H1 (cell line): ENCODE results near the gene TTLL7. TPM values are rescaled to one million over a fixed set of nuclear protein-coding genes. Genes with fewer than 3 reads are reported as not detected.

Experiments
- CTCF ChIA-PET: fragments of 300-600 bp; sonication (Branson Sonifier 250); formaldehyde crosslinking; loops from one replicate; lab custom pipeline; 2021; ENCODE audit not compliant: partially characterized antibody; lab: Charles Lee
- POLR2A ChIA-PET: fragments of 300-600 bp; sonication (Branson Sonifier 250); formaldehyde crosslinking; loops from one replicate; lab custom pipeline; 2021; ENCODE audit warnings: inconsistent platforms; ENCODE audit not compliant: partially characterized antibody; lab: Charles Lee
- DNase-seq, 2 experiments: peaks; one replicate each; pipeline versions ENCODE4 v3.0.0 to v3.0.0-alpha.2; 2010 to 2022; ENCODE audit warnings: low spot score in 2 of 2, low read depth in 1 of 2, mixed read lengths in 1 of 2
- FAIRE-seq: peaks from 2 replicates; lab custom pipeline; 2011; peaks lifted over from hg19 to GRCh38; lab: Jason Lieb, UNC
- H2AFZ ChIP-seq: 2 replicates; pipeline ENCODE4 v1.8.1; 2012; ENCODE audit warnings: low read length, inconsistent platforms
- H2AK5ac ChIP-seq: 2 replicates; pipeline ENCODE4 v1.6.1; 2013; ENCODE audit warnings: low read depth, low read length
- H2BK120ac ChIP-seq: replicated peaks from 2 replicates; pipeline ENCODE3; 2013; ENCODE audit warnings: low read depth, low read length, inconsistent platforms
- H2BK12ac ChIP-seq: 2 replicates; pipeline ENCODE4 v1.6.1; 2013; ENCODE audit warnings: low read depth, low read length
- H2BK15ac ChIP-seq: 2 replicates; pipeline ENCODE4 v1.6.1; 2013; ENCODE audit warnings: low read length
- H2BK20ac ChIP-seq: 2 replicates; pipeline ENCODE4 v1.6.1; 2013; ENCODE audit warnings: low read length
- H2BK5ac ChIP-seq: 2 replicates; pipeline ENCODE4 v1.6.1; 2013; ENCODE audit warnings: low read depth, low read length
- H3K14ac ChIP-seq: 2 replicates; pipeline ENCODE4 v1.6.1; 2013; ENCODE audit warnings: inconsistent platforms; ENCODE audit not compliant: insufficient read length
- H3K18ac ChIP-seq: 2 replicates; pipeline ENCODE4 v1.6.1; 2013; ENCODE audit warnings: low read length; ENCODE audit errors: extremely low read depth
- H3K23ac ChIP-seq: 2 replicates; pipeline ENCODE4 v1.6.1; 2013; ENCODE audit warnings: inconsistent platforms; ENCODE audit not compliant: insufficient read length
- H3K23me2 ChIP-seq: 2 replicates; pipeline ENCODE4 v1.6.1; 2013; ENCODE audit warnings: low read depth, low read length
- H3K27ac ChIP-seq: 2 replicates; pipeline ENCODE4 v1.6.1; 2011; ENCODE audit warnings: low read depth, low read length, inconsistent platforms
- H3K27me3 ChIP-seq, 4 experiments: replicated peaks in 1 of 4; 1 replicate in 1 of 4; 2 replicates in 3 of 4; pipeline versions ENCODE4 v1.6.1 to v1.8.1; 2011 to 2013; ENCODE audit warnings: low read length in 3 of 4, mild to moderate bottlenecking in 3 of 4, inconsistent platforms in 2 of 4, mixed read lengths in 2 of 4, moderate library complexity in 1 of 4; ENCODE audit not compliant: control insufficient read depth in 3 of 4, insufficient read depth in 3 of 4; ENCODE audit errors: extremely low read depth in 1 of 4
- H3K36me3 ChIP-seq, 4 experiments: 2 replicates each; pipeline versions ENCODE4 v1.6.1 to v1.8.1; 2011 to 2013; ENCODE audit warnings: mild to moderate bottlenecking in 4 of 4, low read length in 3 of 4, moderate library complexity in 2 of 4, control low read depth in 1 of 4, inconsistent platforms in 1 of 4; ENCODE audit not compliant: insufficient read depth in 4 of 4, control insufficient read depth in 2 of 4
- H3K4ac ChIP-seq: replicated peaks from 2 replicates; pipeline ENCODE3; 2013; ENCODE audit warnings: low read length, low read depth, mixed read lengths, inconsistent platforms; ENCODE audit not compliant: insufficient read length
- H3K4me1 ChIP-seq, 4 experiments: replicated peaks in 1 of 4; 1 replicate in 1 of 4; 2 replicates in 3 of 4; pipeline versions ENCODE4 v1.6.1 to v1.8.1; 2011 to 2013; ENCODE audit warnings: low read length in 3 of 4, inconsistent platforms in 2 of 4, mixed read lengths in 1 of 4; ENCODE audit not compliant: insufficient read depth in 4 of 4, control insufficient read depth in 3 of 4
- H3K4me2 ChIP-seq, 2 experiments: 2 replicates each; pipeline versions ENCODE4 v1.6.1 to v1.8.1; 2011 to 2013; ENCODE audit warnings: low read depth in 2 of 2, low read length in 2 of 2, control low read depth in 1 of 2, inconsistent platforms in 1 of 2, mild to moderate bottlenecking in 1 of 2; ENCODE audit not compliant: insufficient read depth in 1 of 2
- H3K4me3 ChIP-seq, 4 experiments: fragments of 200-600, 300-600 bp in 1 of 4; sonication (generic), shearing (Covaris generic), sonication (Bioruptor Twin) in 1 of 4; 2 replicates each; pipeline versions ENCODE4 v1.5.1 to v1.8.1; 2011 to 2016; ENCODE audit warnings: low read length in 4 of 4, low read depth in 3 of 4, control low read depth in 2 of 4, inconsistent platforms in 2 of 4, mild to moderate bottlenecking in 2 of 4, mixed read lengths in 1 of 4, moderate library complexity in 1 of 4; ENCODE audit not compliant: insufficient read depth in 2 of 4; ENCODE audit errors: extremely low read depth in 1 of 4
- H3K56ac ChIP-seq: replicated peaks from 2 replicates; pipeline ENCODE3; 2013; ENCODE audit warnings: low read depth, mild to moderate bottlenecking, mixed read lengths, low read length, inconsistent platforms; ENCODE audit not compliant: insufficient read length
- H3K79me1 ChIP-seq: 2 replicates; pipeline ENCODE4 v1.6.1; 2013; ENCODE audit warnings: low read depth, low read length, control low read depth
- H3K79me2 ChIP-seq, 2 experiments: 2 replicates each; pipeline versions ENCODE4 v1.6.1 to v1.8.1; 2012 to 2013; ENCODE audit warnings: low read length in 2 of 2, mild to moderate bottlenecking in 2 of 2, inconsistent platforms in 1 of 2; ENCODE audit not compliant: insufficient read depth in 2 of 2, control insufficient read depth in 1 of 2
- H3K9ac ChIP-seq, 4 experiments: replicated peaks in 1 of 4; 1 replicate in 1 of 4; 2 replicates in 3 of 4; pipeline versions ENCODE4 v1.6.1 to v1.8.1; 2011 to 2013; ENCODE audit warnings: low read depth in 3 of 4, low read length in 3 of 4, control low read depth in 2 of 4, mild to moderate bottlenecking in 2 of 4, moderate library complexity in 2 of 4, inconsistent platforms in 1 of 4; ENCODE audit errors: extremely low read depth in 1 of 4
- H3K9me3 ChIP-seq, 2 experiments: 2 replicates each; pipeline versions ENCODE4 v1.6.1 to v1.8.1; 2012 to 2013; ENCODE audit warnings: mild to moderate bottlenecking in 2 of 2, moderate library complexity in 2 of 2, control low read depth in 1 of 2, inconsistent platforms in 1 of 2, low read depth in 1 of 2, low read length in 1 of 2, mixed read lengths in 1 of 2; ENCODE audit not compliant: insufficient read depth in 2 of 2
- H4K20me1 ChIP-seq, 2 experiments: replicated peaks in 1 of 2; 2 replicates each; pipeline versions ENCODE3 to v1.8.1; 2011 to 2013; ENCODE audit warnings: inconsistent platforms in 2 of 2, low read length in 2 of 2, mild to moderate bottlenecking in 1 of 2; ENCODE audit not compliant: insufficient read depth in 2 of 2, control insufficient read depth in 1 of 2
- H4K5ac ChIP-seq: 2 replicates; pipeline ENCODE4 v1.6.1; 2013; ENCODE audit warnings: low read length, low read depth, mixed read lengths, inconsistent platforms; ENCODE audit not compliant: insufficient read length
- H4K8ac ChIP-seq: 2 replicates; pipeline ENCODE4 v1.8.0; 2013; ENCODE audit warnings: mild to moderate bottlenecking, moderate library complexity, low read length, inconsistent platforms; ENCODE audit not compliant: insufficient read depth; ENCODE audit errors: extremely low read depth
- H4K91ac ChIP-seq: replicated peaks from 2 replicates; pipeline ENCODE3; 2013; ENCODE audit warnings: low read length, mixed read lengths, inconsistent platforms; ENCODE audit not compliant: insufficient read length
- SIX5 ChIP-seq: IDR thresholded peaks from 2 replicates; pipeline ENCODE4 v1.6.1; 2011; ENCODE audit warnings: mild to moderate bottlenecking, low read depth, low read length
- SRF ChIP-seq: IDR thresholded peaks from 2 replicates; pipeline ENCODE4 v1.6.1; 2011; ENCODE audit warnings: mild to moderate bottlenecking, low read depth, low read length, moderate library complexity
- SUZ12 ChIP-seq: fragments of 200-600 bp; sonication (generic); IDR thresholded peaks from 2 replicates; pipeline ENCODE4 v1.6.1; 2012; ENCODE audit warnings: mild to moderate bottlenecking, inconsistent platforms, low read length, moderate library complexity, mixed read lengths
- TEAD4 ChIP-seq: IDR thresholded peaks from 2 replicates; pipeline ENCODE4 v1.6.1; 2012; ENCODE audit warnings: low read depth, low read length, inconsistent platforms, mixed read lengths
- WGBS, 2 experiments: shearing (Covaris generic) in 1 of 2; methylation state at CpG; one replicate each; pipeline versions ENCODE4 v1.1.6 to v1.1.7; 2013 to 2015; ENCODE audit warnings: low lambda C conversion rate in 2 of 2, mixed read lengths in 2 of 2, inconsistent platforms in 1 of 2, low coverage in 1 of 2, missing lambda C conversion rate in 1 of 2; ENCODE audit not compliant: insufficient replicate concordance in 2 of 2, insufficient coverage in 1 of 2, insufficient read length in 1 of 2; ENCODE audit errors: extremely low coverage in 1 of 2, missing lambda C conversion rate in 1 of 2; 5-methylcytosine and 5-hydroxymethylcytosine counted together
- polyA plus RNA-seq, 7 experiments: library from polyadenylated mRNA; depleted of rRNA in 3 of 7; stranded (reverse) in 5 of 7; unstranded in 2 of 7; fragments of >200 nt in 5 of 7; fragments of 200-250 nt in 2 of 7; gene quantifications; 1 replicate in 5 of 7; 2 replicates in 1 of 7; 4 replicates in 1 of 7; pipeline versions ENCODE4 v1.2.1 to v1.2.3, GENCODE V29; 2011 to 2013; ENCODE audit warnings: missing spikeins in 2 of 7, mixed read lengths in 2 of 7
- total RNA-seq: library from RNA; stranded (reverse); fragmentation: NEBNext Ultra II Directional; extraction: Animal tissue kit (Norgen Biotek cat#: 25700); gene quantifications from 2 replicates; pipeline ENCODE4 v1.2.1, GENCODE V29; 2021
- TF ChIP-seq, protein P1 (sequence below): IDR thresholded peaks from 2 replicates; pipeline ENCODE4 v1.6.1; 2012; ENCODE audit warnings: inconsistent platforms

TTLL7 gene
- total and polyA plus RNA-seq, 2 of the 8 experiments (the other 6 are each of a cell fraction or from before 2014, with no cell fraction given) = 1.9 to 7.9 TPM

DNA sequence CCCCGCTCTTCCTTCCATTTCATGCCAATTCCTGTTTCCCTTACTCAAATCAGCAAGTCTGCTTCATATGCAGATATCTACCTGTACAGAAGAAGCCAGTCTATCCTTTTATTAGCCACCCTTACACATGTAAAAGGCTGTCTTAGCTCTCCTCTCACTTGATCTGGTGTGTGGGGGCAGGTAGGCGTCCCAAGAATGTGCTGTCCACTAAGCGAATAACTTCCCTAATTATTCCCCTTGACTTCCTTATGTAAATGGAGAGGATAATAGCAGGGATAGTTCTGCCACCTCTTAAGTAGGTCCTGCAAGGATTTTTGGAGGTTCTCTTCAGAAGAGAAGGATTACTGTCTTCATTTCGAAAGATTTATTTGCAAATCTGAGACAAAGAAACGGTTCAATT lies 160.4 kb downstream of the TTLL7 start:
- no peak overlapping the region for H4K91ac ChIP-seq
- no peak overlapping the region for H3K14ac ChIP-seq
- H2BK15ac ChIP-seq = no peak overlapping the region
- no peaks in the 10 kb centered on the region for H3K9me3 ChIP-seq
- H3K79me1 ChIP-seq = no peaks in the 10 kb centered on the region
- H3K4me3 ChIP-seq = no peak overlapping the region
- H2BK12ac ChIP-seq = no peak overlapping the region
- no peak overlapping the region for H3K18ac ChIP-seq
- H3K27me3 ChIP-seq = no peaks in the 10 kb centered on the region
- CTCF ChIA-PET = no interaction called here
- no peak overlapping the region for H3K4me2 ChIP-seq
- H2AK5ac ChIP-seq = no peak overlapping the region
- no peak overlapping the region for H4K8ac ChIP-seq
- no peaks in the 10 kb centered on the region for H3K36me3 ChIP-seq
- no peak overlapping the region for H2BK20ac ChIP-seq
- H3K79me2 ChIP-seq = no peaks in the 10 kb centered on the region
- TF ChIP-seq SUZ12 (no peak), TEAD4 (0 out of 2 replicates have a peak, but pooled peaks have one; percentile 19), SRF (no peak), SIX5 (no peak)
- TF ChIP-seq, protein P1, sequence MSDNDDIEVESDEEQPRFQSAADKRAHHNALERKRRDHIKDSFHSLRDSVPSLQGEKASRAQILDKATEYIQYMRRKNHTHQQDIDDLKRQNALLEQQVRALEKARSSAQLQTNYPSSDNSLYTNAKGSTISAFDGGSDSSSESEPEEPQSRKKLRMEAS = no peak
- no peak overlapping the region for H4K5ac ChIP-seq
- no peaks in the 10 kb centered on the region for H3K23me2 ChIP-seq
- H3K4me1 ChIP-seq = peaks cover 0 to 4% (median 1%) of the 10 kb centered on the region in 4 experiments; a peak in 1 of 7 replicates
- POLR2A ChIA-PET = no interaction called here
- WGBS, 2 experiments = 77% methylated on average over 5 of the region's 5 CpGs; no CpG with 5 or more reads in 1 of the 2 experiments
- no peak overlapping the region for H3K27ac ChIP-seq
- H3K56ac ChIP-seq = no peak overlapping the region
- H4K20me1 ChIP-seq = no peaks in the 10 kb centered on the region
- no peak overlapping the region for H3K9ac ChIP-seq
- no peak overlapping the region for H2BK120ac ChIP-seq
- no peak overlapping the region for H2AFZ ChIP-seq
- H3K4ac ChIP-seq = no peak overlapping the region
- no peak overlapping the region for H3K23ac ChIP-seq
- FAIRE-seq (no peak), DNase-seq (no peak)
- no peak overlapping the region for H2BK5ac ChIP-seq
